Heart left ventricle (tissue), 13 donors: ENCODE results near the gene TNS3.

Experiments used
- CTCF ChIP-seq, 12 donors: fragments of 200-600 bp; sonication (generic) in 4 of 12; IDR thresholded peaks; one replicate each; pipeline versions ENCODE4 v1.5.0 to v1.8.0; 2018 to 2022; ENCODE audit warnings: antibody characterized with exemption in 12 of 12, mild to moderate bottlenecking in 5 of 12
- POLR2A ChIP-seq, 2 donors: fragments of 450-650 bp; IDR thresholded peaks; one replicate each; pipeline ENCODE4 v1.6.1; 2017; ENCODE audit warnings: antibody characterized with exemption in 2 of 2, mild to moderate bottlenecking in 2 of 2, moderate library complexity in 2 of 2
- donor health status: ischemic (EF 13 %, LVEDD 7.1; RV severe dilation, severe dysfunction).
- donor health status: DM: no; HTN: yes; CAD: no.
- donor health status: DM: no; HTN: no; CAD: no.
- donor health status: ischemic (EF 25% LVEDD 6.9; RV normal size, moderate dysfunction).
- donor health status: ischemic (EF 25% LVEDD 5.7; RV mildly dilated, moderate dysfunction).
- donor health status: ischemic (EF 35%, LVEDD 5.7; RV mildly dilated, moderate dysfunction).
- donor health status: nonischemic (EF 11% LVEDD 7.7; RV severe dilation, severe dysfunction).
- donor health status: DM: yes; HTN: yes; CAD: no.
- donor health status: PGD.
- donor health status: ischemic (EF 29% LVEDD 5.4; RV normal size, mild dysfunction).
- donor health status: nonischemic (EF 23%, LVEDD 6.1; RV moderate dilation, normal function).

GRCh38 chr7:47475880-47476227 is 106.1 kb downstream of the TNS3 start:
- TF ChIP-seq CTCF (IDR thresholded peaks at IDR 0.05): no peak
- TF ChIP-seq POLR2A (IDR thresholded peaks at IDR 0.05): no peak
